ENCODE data around the gene RORC. TPM values are rescaled to one million over a fixed set of nuclear protein-coding genes. Genes with fewer than 3 reads are reported as not detected.

The RORC gene
- total and polyA plus RNA-seq, 2 of the 8 experiments (the other 6 are each of a cell fraction or from before 2014, with no cell fraction given) = 0.44 to 0.54 TPM

DNA sequence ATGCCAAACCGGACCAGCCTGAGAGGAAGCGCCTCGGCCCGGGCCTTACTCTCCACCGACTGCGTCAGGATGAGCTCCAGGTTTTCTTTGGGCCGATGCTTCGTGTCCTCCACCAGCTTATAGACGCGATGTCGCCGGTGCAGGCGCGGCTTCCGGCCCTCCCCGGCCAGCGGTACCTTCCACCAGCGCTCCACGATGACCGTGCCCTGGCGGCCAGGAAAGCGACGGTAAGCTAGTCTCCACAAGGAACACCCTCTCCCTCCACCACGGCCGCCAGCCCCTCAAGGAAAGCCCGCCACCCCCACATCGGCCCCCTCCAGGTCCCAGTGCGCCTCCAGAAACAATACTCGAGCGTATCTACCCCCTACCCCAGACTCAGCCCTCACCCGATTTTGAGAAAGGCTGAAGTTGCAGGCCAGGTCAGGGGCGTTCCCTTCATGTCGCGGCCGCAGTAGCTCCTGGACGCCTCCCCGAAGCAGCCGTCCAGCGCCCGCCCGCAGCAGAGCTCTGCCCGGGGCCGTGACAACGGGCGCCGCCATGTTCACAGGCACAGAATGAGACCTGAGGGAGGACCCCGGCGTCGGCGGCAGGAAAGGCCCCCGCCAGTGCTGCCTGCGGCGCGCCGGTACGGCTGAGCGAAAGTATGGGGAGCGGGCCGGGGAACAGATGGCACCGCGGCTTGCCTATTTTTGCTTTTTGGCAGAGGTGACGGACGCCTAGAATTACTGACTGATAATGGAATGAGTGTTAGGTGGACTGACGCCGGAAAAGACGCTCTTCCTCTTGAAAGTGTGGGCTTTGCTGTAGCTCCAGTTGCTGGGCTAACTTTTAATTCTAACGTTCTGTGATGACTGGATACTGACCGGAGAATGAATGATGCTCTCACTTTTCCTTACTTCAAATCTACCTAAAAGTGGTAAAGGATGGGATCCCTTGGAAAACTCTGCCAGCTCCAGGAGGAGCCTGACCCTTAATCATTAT is 68.4 kb downstream of the RORC start, which contains the start of gene MRPL9:
TSS of gene MRPL9 (minus strand) at position 556 of the 981 bp plus-strand sequence. CDS start at position 539, 17 bp downstream.
- POLR2A ChIA-PET (ENCODE audit: partially characterized antibody) = interaction anchor here (0.7 to 2.3 kb wide), 22 partner anchors 9 to 224 kb away, joined by 3 to 15 read pairs (median 4); partner anchors contain the start of genes C2CD4D, RIIAD1, SNX27 and TDRKH
- TF ChIP-seq SP4 (IDR thresholded peaks at IDR 0.05; ENCODE audit: low read length) (peak; percentile 87; the same call in 1 of the 2 replicates), TEAD4 (IDR thresholded peaks at IDR 0.05; ENCODE audit: low read depth, low read length) (no peak), CTCF (IDR thresholded peaks at IDR 0.05; ENCODE audit: control extremely low read depth in 1 of 3, insufficient read depth in 1 of 3, low read depth in 1 of 3, low read length in 3 of 3) (no peak), YY1 (IDR thresholded peaks at IDR 0.05; ENCODE audit: low read depth, low read length) (peak; percentile 95), HDAC2 (IDR thresholded peaks at IDR 0.05; ENCODE audit: borderline replicate concordance in 1 of 2, low read depth in 2 of 2, low read length in 2 of 2) (peak in 1 of 2 experiments; percentile 84; a peak in 2 of 4 replicates), SIN3A (conservative IDR thresholded peaks at IDR 0.05 in 1 of 2, IDR thresholded peaks at IDR 0.05 in 1 of 2; ENCODE audit: low read depth in 1 of 2, low read length in 2 of 2) (peak; percentile 49 to 60; a peak in 2 of 4 replicates), KDM1A (IDR thresholded peaks at IDR 0.05; ENCODE audit: borderline replicate concordance, low read length) (no peak)

More for the DNA sequence above, 68.4 kb downstream of the RORC start, which contains the start of gene MRPL9:
- Histone ChIP-seq H2BK20ac (ENCODE audit: low read length) (no peak within 1 kb of the TSS), H3K9me3 (ENCODE audit: insufficient read depth in 2 of 2, low read depth in 1 of 2, low read length in 1 of 2) (no peaks in the 10 kb centered on the region), H4K5ac (ENCODE audit: insufficient read length, low read depth, low read length) (peak within 1 kb of the TSS; percentile 74), H3K56ac (replicated peaks; ENCODE audit: insufficient read length, low read depth, low read length) (peak within 1 kb of the TSS; percentile 39), H3K27ac (ENCODE audit: low read depth, low read length) (peak within 1 kb of the TSS; percentile 85), H2BK12ac (ENCODE audit: low read depth, low read length) (no peak within 1 kb of the TSS), H3K79me2 (ENCODE audit: control insufficient read depth in 1 of 2, insufficient read depth in 2 of 2, low read length in 2 of 2) (peaks cover 0 to 3% of the 10 kb centered on the region in 2 experiments; a peak in 1 of 4 replicates), H2BK15ac (ENCODE audit: low read length) (no peak within 1 kb of the TSS), H3K23me2 (ENCODE audit: low read depth, low read length) (peaks cover 4% of the 10 kb centered on the region; the same call in 1 of the 2 replicates), H3K14ac (ENCODE audit: insufficient read length) (no peak within 1 kb of the TSS), H3K18ac (ENCODE audit: extremely low read depth, low read length) (no peak within 1 kb of the TSS), H2BK120ac (replicated peaks; ENCODE audit: low read depth, low read length) (no peak within 1 kb of the TSS), H3K79me1 (ENCODE audit: low read depth, low read length) (no peaks in the 10 kb centered on the region), H3K27me3 (replicated peaks in 1 of 4; ENCODE audit: control insufficient read depth in 3 of 4, extremely low read depth in 1 of 4, insufficient read depth in 3 of 4, low read length in 3 of 4) (no peaks in the 10 kb centered on the region), H2AK5ac (ENCODE audit: low read depth, low read length) (no peak within 1 kb of the TSS), H3K36me3 (ENCODE audit: control insufficient read depth in 2 of 4, insufficient read depth in 4 of 4, low read length in 3 of 4) (peaks cover 9 to 30% (median 23%) of the 10 kb centered on the region in 4 experiments; a peak in 7 of 8 replicates), H4K20me1 (replicated peaks in 1 of 2; ENCODE audit: control insufficient read depth in 1 of 2, insufficient read depth in 2 of 2, low read length in 2 of 2) (no peaks in the 10 kb centered on the region), H2BK5ac (ENCODE audit: low read depth, low read length) (peak within 1 kb of the TSS; percentile 38; the same call in 1 of the 2 replicates), H3K4me3 (ENCODE audit: extremely low read depth in 1 of 4, insufficient read depth in 2 of 4, low read depth in 3 of 4, low read length in 4 of 4) (peak within 1 kb of the TSS; percentile 88 to 96 (median 92)), H3K4me1 (replicated peaks in 1 of 4; ENCODE audit: control insufficient read depth in 3 of 4, insufficient read depth in 4 of 4, low read length in 3 of 4) (0 out of 7 replicates have a peak, but pooled peaks cover 0 to 1% (median 0%) of the 10 kb centered on the region in 4 experiments), H3K4me2 (ENCODE audit: insufficient read depth in 1 of 2, low read depth in 2 of 2, low read length in 2 of 2) (peak within 1 kb of the TSS; percentile 75 to 97), H4K8ac (ENCODE audit: extremely low read depth, insufficient read depth, low read length) (peak within 1 kb of the TSS; percentile 98), H3K9ac (replicated peaks in 1 of 4; ENCODE audit: extremely low read depth in 1 of 4, low read depth in 3 of 4, low read length in 3 of 4) (peak within 1 kb of the TSS; percentile 83 to 94 (median 92)), H3K4ac (replicated peaks; ENCODE audit: insufficient read length, low read depth, low read length) (no peak within 1 kb of the TSS), H2AFZ (ENCODE audit: low read length) (peak within 1 kb of the TSS; percentile 98), H4K91ac (replicated peaks; ENCODE audit: insufficient read length, low read length) (no peak within 1 kb of the TSS), H3K23ac (ENCODE audit: insufficient read length) (no peak within 1 kb of the TSS)
- CTCF ChIA-PET (ENCODE audit: partially characterized antibody) = interaction anchor here (0.8 to 1.7 kb wide), 11 partner anchors 11 to 169 kb away, joined by 3 to 5 read pairs (median 3); partner anchors contain the start of gene TDRKH
- peak; percentile 36 to 91 for DNase-seq (ENCODE audit: low read depth in 1 of 2, low spot score in 2 of 2)
- 3% methylated on average over 60 of the region's 68 CpGs; no CpG with 5 or more reads in 1 of the 2 experiments for WGBS, 2 experiments (ENCODE audit: extremely low coverage in 1 of 2, insufficient coverage in 1 of 2, insufficient read length in 1 of 2, insufficient replicate concordance in 2 of 2, low coverage in 1 of 2, low lambda C conversion rate in 2 of 2, missing lambda C conversion rate in 1 of 2)
- no peak for FAIRE-seq

All from H1 (cell line).